ENCODE results near the gene PARN.
"Not testable (repeated sequence)": the region's sequence is repeated elsewhere in the genome, so short reads cannot be mapped to it uniquely, and the experiment has no call there.

DNA sequence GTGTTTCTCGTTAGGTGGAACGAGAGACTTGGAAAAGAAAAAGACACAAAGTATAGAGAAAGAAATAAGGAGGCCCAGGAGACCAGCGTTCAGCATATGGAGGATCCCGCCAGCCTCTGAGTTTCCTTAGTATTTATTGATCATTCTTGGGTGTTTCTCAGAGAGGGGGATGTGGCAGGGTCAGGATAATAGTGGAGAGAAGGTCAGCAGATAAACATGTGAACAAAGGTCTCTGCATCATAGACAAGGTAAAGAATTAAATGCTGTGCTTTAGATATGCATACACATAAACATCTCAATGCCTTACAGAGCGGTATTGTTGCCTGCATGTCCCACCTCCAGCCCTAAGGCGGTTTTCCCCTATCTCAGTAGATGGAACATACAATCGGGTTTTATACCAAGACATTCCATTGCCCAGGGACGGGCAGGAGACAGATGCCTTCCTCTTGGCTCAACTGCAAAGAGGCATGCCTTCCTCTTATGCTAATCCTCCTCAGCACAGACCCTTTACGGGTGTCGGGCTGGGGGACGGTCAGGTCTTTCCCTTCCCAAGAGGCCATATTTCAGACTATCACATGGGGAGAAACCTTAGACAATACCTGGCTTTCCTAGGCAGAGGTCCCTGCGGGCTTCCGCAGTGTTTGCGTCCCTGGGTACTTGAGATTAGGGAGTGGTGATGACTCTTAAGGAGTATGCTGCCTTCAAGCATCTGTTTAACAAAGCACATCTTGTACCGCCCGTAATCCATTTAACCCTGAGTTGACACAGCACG, 6.3 kb upstream of the PARN start:
- TF ChIP-seq, protein P1, sequence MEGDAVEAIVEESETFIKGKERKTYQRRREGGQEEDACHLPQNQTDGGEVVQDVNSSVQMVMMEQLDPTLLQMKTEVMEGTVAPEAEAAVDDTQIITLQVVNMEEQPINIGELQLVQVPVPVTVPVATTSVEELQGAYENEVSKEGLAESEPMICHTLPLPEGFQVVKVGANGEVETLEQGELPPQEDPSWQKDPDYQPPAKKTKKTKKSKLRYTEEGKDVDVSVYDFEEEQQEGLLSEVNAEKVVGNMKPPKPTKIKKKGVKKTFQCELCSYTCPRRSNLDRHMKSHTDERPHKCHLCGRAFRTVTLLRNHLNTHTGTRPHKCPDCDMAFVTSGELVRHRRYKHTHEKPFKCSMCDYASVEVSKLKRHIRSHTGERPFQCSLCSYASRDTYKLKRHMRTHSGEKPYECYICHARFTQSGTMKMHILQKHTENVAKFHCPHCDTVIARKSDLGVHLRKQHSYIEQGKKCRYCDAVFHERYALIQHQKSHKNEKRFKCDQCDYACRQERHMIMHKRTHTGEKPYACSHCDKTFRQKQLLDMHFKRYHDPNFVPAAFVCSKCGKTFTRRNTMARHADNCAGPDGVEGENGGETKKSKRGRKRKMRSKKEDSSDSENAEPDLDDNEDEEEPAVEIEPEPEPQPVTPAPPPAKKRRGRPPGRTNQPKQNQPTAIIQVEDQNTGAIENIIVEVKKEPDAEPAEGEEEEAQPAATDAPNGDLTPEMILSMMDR (tag by site-specific recombination; IDR thresholded peaks at IDR 0.05), result not testable (repeated sequence)
- TF ChIP-seq ZFP69B (tag by site-specific recombination; IDR thresholded peaks at IDR 0.05); ZBTB44 (tag by site-specific recombination; IDR thresholded peaks at IDR 0.05); TSHZ1 (tag by site-specific recombination; IDR thresholded peaks at IDR 0.05; ENCODE audit: borderline replicate concordance): not testable (repeated sequence)

Measured in HEK293 (cell line).